Activated T-cell treated with anti-CD3 and anti-CD28 coated beads, Interleukin-2, amount 50 U/mL, for 24 hours (primary cell): ENCODE data around the gene TGFBRAP1.

Experiments
- DNase-seq: peaks from one replicate; pipeline ENCODE4 v3.0.0-alpha.2; 2020
- H3K27ac Mint-ChIP-seq: 2 replicates; pipeline ENCODE4 v1.8.0; 2020; ENCODE audit warnings: mild to moderate bottlenecking, mixed read lengths
- H3K27me3 Mint-ChIP-seq: 2 replicates; pipeline ENCODE4 v1.8.0; 2020; ENCODE audit warnings: mixed read lengths
- H3K36me3 Mint-ChIP-seq: 2 replicates; pipeline ENCODE4 v1.8.0; 2020; ENCODE audit warnings: low read depth, mixed read lengths
- H3K4me1 Mint-ChIP-seq: 2 replicates; pipeline ENCODE4 v1.8.0; 2020; ENCODE audit warnings: low read depth, mixed read lengths
- H3K4me3 Mint-ChIP-seq: 2 replicates; pipeline ENCODE4 v1.8.0; 2020; ENCODE audit warnings: mild to moderate bottlenecking, moderate library complexity, mixed read lengths
- H3K9me3 Mint-ChIP-seq: 2 replicates; pipeline ENCODE4 v1.8.0; 2020; ENCODE audit warnings: mixed read lengths

TGFBRAP1 gene

GRCh38 chr2:105368759-105369408 lies 39.3 kb upstream of the TGFBRAP1 start:
- H3K4me1 Mint-ChIP-seq = peaks cover 8% of the 10 kb centered on the region
- no peaks in the 10 kb centered on the region for H3K9me3 Mint-ChIP-seq
- no peak overlapping the region for H3K27ac Mint-ChIP-seq
- no peaks in the 10 kb centered on the region for H3K36me3 Mint-ChIP-seq
- no peak overlapping the region for H3K4me3 Mint-ChIP-seq
- no peaks in the 10 kb centered on the region for H3K27me3 Mint-ChIP-seq
- no peak for DNase-seq

- no peak for DNase-seq
- H3K27ac Mint-ChIP-seq = no peak overlapping the region
- peaks cover 27% of the 10 kb centered on the region for H3K4me1 Mint-ChIP-seq
- H3K27me3 Mint-ChIP-seq = no peaks in the 10 kb centered on the region
- H3K4me3 Mint-ChIP-seq = no peak overlapping the region
- no peaks in the 10 kb centered on the region for H3K9me3 Mint-ChIP-seq
- H3K36me3 Mint-ChIP-seq = peaks cover 12% of the 10 kb centered on the region
Observed at GRCh38 chr2:105365206-105365605, 35.7 kb upstream of the TGFBRAP1 start.

- peaks cover 24% of the 10 kb centered on the region for H3K4me1 Mint-ChIP-seq
- H3K36me3 Mint-ChIP-seq = peaks cover 18% of the 10 kb centered on the region
- H3K27ac Mint-ChIP-seq = no peak overlapping the region
- H3K27me3 Mint-ChIP-seq = no peaks in the 10 kb centered on the region
- no peak overlapping the region for H3K4me3 Mint-ChIP-seq
- no peak for DNase-seq
- no peaks in the 10 kb centered on the region for H3K9me3 Mint-ChIP-seq
Observed at GRCh38 chr2:105364436-105365139, 35.1 kb upstream of the TGFBRAP1 start.

GRCh38 chr2:105362862-105363591 lies 33.5 kb upstream of the TGFBRAP1 start:
- Mint-ChIP-seq H3K4me1 (peaks cover 25% of the 10 kb centered on the region), H3K27ac (no peak overlapping the region), H3K27me3 (no peaks in the 10 kb centered on the region), H3K36me3 (peaks cover 33% of the 10 kb centered on the region), H3K9me3 (no peaks in the 10 kb centered on the region), H3K4me3 (no peak overlapping the region)
- no peak for DNase-seq

GRCh38 chr2:105361102-105361889 lies 31.8 kb upstream of the TGFBRAP1 start:
- peaks cover 51% of the 10 kb centered on the region for H3K36me3 Mint-ChIP-seq
- H3K4me3 Mint-ChIP-seq = no peak overlapping the region
- no peaks in the 10 kb centered on the region for H3K27me3 Mint-ChIP-seq
- peak overlapping the region; percentile 13 for H3K27ac Mint-ChIP-seq
- peaks cover 25% of the 10 kb centered on the region for H3K4me1 Mint-ChIP-seq
- no peak for DNase-seq
- H3K9me3 Mint-ChIP-seq = peaks cover 2% of the 10 kb centered on the region

- H3K9me3 Mint-ChIP-seq = peaks cover 2% of the 10 kb centered on the region
- no peak for DNase-seq
- H3K4me3 Mint-ChIP-seq = no peak overlapping the region
- no peaks in the 10 kb centered on the region for H3K27me3 Mint-ChIP-seq
- H3K4me1 Mint-ChIP-seq = peaks cover 25% of the 10 kb centered on the region
- H3K36me3 Mint-ChIP-seq = peaks cover 74% of the 10 kb centered on the region
- H3K27ac Mint-ChIP-seq = no peak overlapping the region
Observed at GRCh38 chr2:105358593-105358992, 29.1 kb upstream of the TGFBRAP1 start.

GRCh38 chr2:105357122-105357521 lies 27.6 kb upstream of the TGFBRAP1 start:
- H3K9me3 Mint-ChIP-seq = peaks cover 2% of the 10 kb centered on the region
- H3K27me3 Mint-ChIP-seq = no peaks in the 10 kb centered on the region
- peaks cover 87% of the 10 kb centered on the region for H3K36me3 Mint-ChIP-seq
- H3K4me1 Mint-ChIP-seq = peaks cover 18% of the 10 kb centered on the region
- H3K27ac Mint-ChIP-seq = no peak overlapping the region
- H3K4me3 Mint-ChIP-seq = no peak overlapping the region
- no peak for DNase-seq

- Mint-ChIP-seq H3K4me3 (no peak overlapping the region), H3K27me3 (no peaks in the 10 kb centered on the region), H3K4me1 (peaks cover 8% of the 10 kb centered on the region), H3K9me3 (no peaks in the 10 kb centered on the region), H3K36me3 (peaks cover 89% of the 10 kb centered on the region), H3K27ac (no peak overlapping the region)
- no peak for DNase-seq
Observed at GRCh38 chr2:105344704-105345345, 15.3 kb upstream of the TGFBRAP1 start.

- Mint-ChIP-seq H3K4me1 (peaks cover 40% of the 10 kb centered on the region), H3K4me3 (peak overlapping the region; percentile 100), H3K27me3 (no peaks in the 10 kb centered on the region), H3K27ac (peak overlapping the region; percentile 100), H3K36me3 (peaks cover 78% of the 10 kb centered on the region), H3K9me3 (no peaks in the 10 kb centered on the region)
- DNase-seq = no peak
Observed at GRCh38 chr2:105339414-105339813, 9.9 kb upstream of the TGFBRAP1 start.

- H3K36me3 Mint-ChIP-seq = peaks cover 73% of the 10 kb centered on the region
- no peaks in the 10 kb centered on the region for H3K9me3 Mint-ChIP-seq
- DNase-seq = no peak
- H3K4me3 Mint-ChIP-seq = peak overlapping the region; percentile 100
- no peaks in the 10 kb centered on the region for H3K27me3 Mint-ChIP-seq
- peak overlapping the region; percentile 100 for H3K27ac Mint-ChIP-seq
- peaks cover 40% of the 10 kb centered on the region for H3K4me1 Mint-ChIP-seq
Observed at GRCh38 chr2:105338020-105338385, 8.5 kb upstream of the TGFBRAP1 start.

- Mint-ChIP-seq H3K4me3 (peak within 1 kb of the TSS; percentile 100), H3K9me3 (no peaks in the 10 kb centered on the region), H3K4me1 (peaks cover 40% of the 10 kb centered on the region), H3K36me3 (peaks cover 66% of the 10 kb centered on the region), H3K27me3 (no peaks in the 10 kb centered on the region), H3K27ac (peak within 1 kb of the TSS; percentile 100)
- peak; percentile 94 for DNase-seq
Observed at GRCh38 chr2:105337122-105338019, 7.8 kb upstream of the TGFBRAP1 start, which contains the start of gene C2orf49. C2orf49 (plus strand) TSS chr2:105337540; CDS start chr2:105337588, 48 bp downstream.

GRCh38 chr2:105336786-105337121 lies 7.2 kb upstream of the TGFBRAP1 start:
- peaks cover 40% of the 10 kb centered on the region for H3K4me1 Mint-ChIP-seq
- no peaks in the 10 kb centered on the region for H3K9me3 Mint-ChIP-seq
- H3K27me3 Mint-ChIP-seq = no peaks in the 10 kb centered on the region
- H3K27ac Mint-ChIP-seq = peak overlapping the region; percentile 100
- peak overlapping the region; percentile 100 for H3K4me3 Mint-ChIP-seq
- no peak for DNase-seq
- peaks cover 60% of the 10 kb centered on the region for H3K36me3 Mint-ChIP-seq

GRCh38 chr2:105335469-105335868 lies 5.9 kb upstream of the TGFBRAP1 start:
- no peak for DNase-seq
- H3K4me1 Mint-ChIP-seq = peaks cover 44% of the 10 kb centered on the region
- H3K27ac Mint-ChIP-seq = no peak overlapping the region
- H3K9me3 Mint-ChIP-seq = no peaks in the 10 kb centered on the region
- no peaks in the 10 kb centered on the region for H3K27me3 Mint-ChIP-seq
- H3K4me3 Mint-ChIP-seq = peak overlapping the region; percentile 100
- H3K36me3 Mint-ChIP-seq = peaks cover 48% of the 10 kb centered on the region
